GM12872 (cell line): Measurements from ENCODE around the gene MTCL3.

Experiments
- CTCF ChIP-seq: IDR thresholded peaks from 3 replicates; pipeline ENCODE4 v1.5.1; 2011; ENCODE audit warnings: low read depth, mild to moderate bottlenecking, low read length, moderate library complexity; ENCODE audit not compliant: insufficient read depth

The MTCL3 gene

GRCh38 chr6:127458817-127459216 lies 60.3 kb downstream of the MTCL3 start:
- no peak for TF ChIP-seq CTCF

- no peak for TF ChIP-seq CTCF
Measured at GRCh38 chr6:127458222-127458621, 60.9 kb downstream of the MTCL3 start.

GRCh38 chr6:127457456-127458064 lies 61.6 kb downstream of the MTCL3 start:
- TF ChIP-seq CTCF, result no peak

GRCh38 chr6:127456465-127456864 lies 62.7 kb downstream of the MTCL3 start:
- TF ChIP-seq CTCF, result no peak

- TF ChIP-seq CTCF, result no peak
Measured at GRCh38 chr6:127453845-127454619, 65.1 kb downstream of the MTCL3 start.

- TF ChIP-seq CTCF, result no peak
Measured at GRCh38 chr6:127452803-127453202, 66.3 kb downstream of the MTCL3 start.

- TF ChIP-seq CTCF, result no peak
Measured at GRCh38 chr6:127451388-127451787, 67.7 kb downstream of the MTCL3 start.
